WI38 (cell line): Measurements from ENCODE around the gene CUEDC1.
"Not testable (repeated sequence)": the region's sequence is repeated elsewhere in the genome, so short reads cannot be mapped to it uniquely, and the experiment has no call there.

Experiments
- H3K4me3 ChIP-seq: 2 replicates; pipeline ENCODE4 v1.5.1; 2011; ENCODE audit warnings: low read depth, mild to moderate bottlenecking, control low read depth, low read length
- CTCF ChIP-seq: IDR thresholded peaks from 2 replicates; pipeline ENCODE4 v1.5.1; 2012; ENCODE audit warnings: low read depth, mild to moderate bottlenecking, control low read depth, low read length

CUEDC1 gene

DNA sequence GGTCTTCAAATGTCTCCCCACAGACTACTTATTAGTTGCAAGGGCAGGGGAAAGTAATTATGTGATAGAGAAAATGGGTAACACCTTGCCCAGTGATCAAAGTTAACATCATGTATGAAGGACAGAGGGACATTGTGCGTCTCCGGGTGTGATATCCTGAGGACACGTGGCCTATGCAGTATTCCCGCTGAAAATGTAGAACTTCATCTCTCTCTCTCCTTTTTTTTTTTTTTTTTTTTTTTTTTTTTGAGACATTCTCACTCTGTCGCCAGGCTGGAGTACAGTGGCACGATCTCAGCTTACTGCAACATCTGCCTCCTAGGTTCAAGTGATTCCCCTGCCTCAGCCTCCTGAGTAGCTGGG is 7.9 kb upstream of the CUEDC1 start:
- no peak for TF ChIP-seq CTCF

DNA sequence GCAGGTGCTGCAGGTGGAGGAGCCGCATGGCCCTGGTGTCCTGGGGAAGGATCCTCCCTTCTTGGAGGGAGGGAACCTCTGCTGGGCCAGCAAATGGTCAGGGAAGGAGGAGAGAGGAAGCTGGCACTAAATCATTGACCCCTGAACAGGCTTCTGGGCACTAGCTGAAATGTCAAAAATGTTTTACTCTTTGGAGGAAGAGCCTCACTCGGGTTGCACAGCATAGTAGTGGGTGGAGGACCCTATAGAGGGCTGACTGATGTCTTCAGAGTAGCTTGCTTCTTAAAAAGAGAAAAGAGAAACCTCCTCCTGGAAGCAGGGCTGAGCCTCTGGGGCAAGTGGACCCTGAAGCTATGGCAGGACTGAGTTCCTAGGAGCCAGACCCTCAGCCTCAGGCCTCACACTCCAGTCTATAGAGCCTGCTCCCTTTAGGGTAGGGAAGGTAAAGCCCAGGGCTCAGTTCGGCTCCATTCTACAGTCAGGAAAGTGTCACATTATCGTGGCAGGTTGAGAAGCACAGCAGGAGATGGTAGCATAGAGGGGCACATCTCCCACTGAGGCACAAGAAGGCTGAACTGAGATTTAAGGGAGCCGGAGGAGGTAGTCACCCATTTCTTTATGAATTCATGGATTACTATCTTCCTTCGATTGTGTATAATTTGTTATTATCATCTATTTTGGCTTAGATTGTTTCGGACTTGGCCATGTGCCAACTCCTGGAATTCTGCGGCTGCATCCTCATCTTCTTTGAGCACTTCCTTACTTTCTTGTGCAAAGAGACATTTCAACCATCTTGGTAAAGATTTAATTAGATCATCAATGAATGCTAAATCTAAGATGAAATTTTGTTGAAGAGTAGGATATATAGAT is 7.3 kb upstream of the CUEDC1 start:
- TF ChIP-seq CTCF = no peak

More for the DNA sequence above, 7.9 kb upstream of the CUEDC1 start:
- no peak overlapping the region for H3K4me3 ChIP-seq

GRCh38 chr17:57959929-57960328 is 4.7 kb upstream of the CUEDC1 start:
- no peak for TF ChIP-seq CTCF
- H3K4me3 ChIP-seq = no peak overlapping the region

More for the DNA sequence above, 7.3 kb upstream of the CUEDC1 start:
- H3K4me3 ChIP-seq = no peak overlapping the region

DNA sequence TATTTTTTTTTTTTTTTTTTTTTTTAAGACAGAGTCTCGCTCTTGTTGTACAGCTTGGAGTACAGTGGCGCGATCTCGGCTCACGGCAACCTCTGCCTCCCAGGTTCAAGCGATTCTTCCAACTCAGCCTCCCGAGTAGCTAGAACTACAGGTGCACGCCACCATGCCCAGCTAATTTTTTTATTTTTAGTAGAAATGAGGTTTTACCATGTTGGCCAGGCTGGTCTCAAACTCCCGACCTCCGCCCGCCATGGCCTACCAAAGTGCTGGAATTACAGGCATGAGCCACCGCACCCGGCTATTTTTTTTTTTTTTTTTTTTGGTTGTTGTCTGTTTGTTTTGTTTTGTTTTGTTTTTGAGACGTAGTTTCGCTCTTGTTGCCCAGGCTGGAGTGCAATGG is 3.2 kb upstream of the CUEDC1 start:
- H3K4me3 ChIP-seq = not testable (repeated sequence)

DNA sequence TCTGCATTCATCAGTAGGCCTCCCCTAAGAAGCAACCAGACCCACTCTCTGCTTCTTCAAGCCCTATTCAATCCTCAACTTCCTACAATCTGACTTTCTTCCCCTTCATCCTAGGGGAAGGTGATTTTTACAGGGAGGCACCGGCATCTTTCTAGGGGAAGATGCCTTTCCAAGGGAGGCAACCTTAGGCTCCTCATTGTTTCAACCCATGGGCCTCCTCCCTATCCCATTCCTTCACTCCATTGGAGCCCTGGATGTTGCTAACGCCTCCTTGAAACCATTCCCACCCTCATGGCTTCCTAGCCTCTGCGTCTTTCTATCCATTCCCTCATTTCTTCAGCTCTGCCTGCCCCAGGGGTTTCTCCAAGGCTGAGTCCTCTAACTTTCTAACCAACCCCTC is 2.7 kb upstream of the CUEDC1 start:
- no peak for TF ChIP-seq CTCF
- H3K4me3 ChIP-seq = no peak overlapping the region

- no peak for TF ChIP-seq CTCF
- H3K4me3 ChIP-seq = no peak overlapping the region
Measured at GRCh38 chr17:57957120-57957850, 2.1 kb upstream of the CUEDC1 start.

GRCh38 chr17:57956291-57957119 is 1.3 kb upstream of the CUEDC1 start:
- no peak overlapping the region for H3K4me3 ChIP-seq
- no peak for TF ChIP-seq CTCF
